HG03354 (cell line): Measurements from ENCODE around the gene LUC7L2.
"Not testable (repeated sequence)": the region's sequence is repeated elsewhere in the genome, so short reads cannot be mapped to it uniquely, and the experiment has no call there.

Experiments
- ATAC-seq: cut with Tn5 transposase; IDR thresholded peaks from one replicate; pipeline ENCODE4 v1.9.1; 2021; ENCODE audit warnings: mild to moderate bottlenecking; ENCODE audit not compliant: unreplicated experiment, poor library complexity, severe bottlenecking

Gene LUC7L2

DNA sequence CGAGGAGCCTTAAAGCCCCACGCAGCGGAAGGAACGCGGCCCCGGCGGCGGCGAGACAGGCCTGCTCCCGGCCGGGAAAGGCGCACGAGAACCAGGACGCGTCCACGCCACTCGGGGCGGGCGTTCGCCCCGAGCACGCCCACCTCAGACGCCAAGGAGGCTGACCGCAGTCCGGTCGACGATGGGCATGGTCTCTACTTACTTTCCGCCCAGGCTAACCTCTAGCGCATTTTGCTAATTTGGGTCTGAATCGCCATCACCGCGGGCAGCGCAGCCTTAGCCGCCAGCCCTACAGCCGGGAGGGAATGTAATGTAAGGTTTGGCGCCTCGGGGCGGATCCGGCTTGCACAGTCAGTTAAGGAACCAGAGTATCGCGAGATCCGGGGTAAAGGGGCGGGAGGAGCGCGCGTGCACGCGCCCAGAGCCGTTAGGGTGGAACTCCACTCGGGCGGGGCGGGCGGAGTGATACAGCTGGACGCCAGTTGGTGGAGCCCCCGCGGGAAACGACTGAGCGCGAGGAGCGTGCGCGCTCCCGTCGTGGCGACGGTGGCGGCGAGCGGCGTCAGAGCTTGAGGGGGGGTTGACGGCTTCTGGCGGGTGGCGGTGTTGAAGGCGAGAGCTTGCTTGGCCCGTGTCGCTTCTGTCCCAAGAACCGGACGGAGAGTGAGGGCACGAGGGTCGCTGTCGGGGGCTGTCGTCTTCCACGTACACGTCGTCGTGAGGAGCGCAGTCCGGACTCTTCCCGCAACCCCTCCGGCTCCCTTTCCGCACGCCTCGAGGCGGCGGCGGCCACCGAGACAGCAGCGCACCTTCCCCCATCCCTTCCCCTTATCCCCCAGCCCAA, at the start of gene LUC7L2:
Gene LUC7L2 (plus strand): TSS at position 529 of the 844 bp plus-strand sequence. CDS start 368 bp downstream, outside the sequence.
- ATAC-seq, result peak; percentile 72

GRCh38 chr7:139317939-139318505, 41.7 kb upstream of the LUC7L2 start:
- no peak for ATAC-seq

DNA sequence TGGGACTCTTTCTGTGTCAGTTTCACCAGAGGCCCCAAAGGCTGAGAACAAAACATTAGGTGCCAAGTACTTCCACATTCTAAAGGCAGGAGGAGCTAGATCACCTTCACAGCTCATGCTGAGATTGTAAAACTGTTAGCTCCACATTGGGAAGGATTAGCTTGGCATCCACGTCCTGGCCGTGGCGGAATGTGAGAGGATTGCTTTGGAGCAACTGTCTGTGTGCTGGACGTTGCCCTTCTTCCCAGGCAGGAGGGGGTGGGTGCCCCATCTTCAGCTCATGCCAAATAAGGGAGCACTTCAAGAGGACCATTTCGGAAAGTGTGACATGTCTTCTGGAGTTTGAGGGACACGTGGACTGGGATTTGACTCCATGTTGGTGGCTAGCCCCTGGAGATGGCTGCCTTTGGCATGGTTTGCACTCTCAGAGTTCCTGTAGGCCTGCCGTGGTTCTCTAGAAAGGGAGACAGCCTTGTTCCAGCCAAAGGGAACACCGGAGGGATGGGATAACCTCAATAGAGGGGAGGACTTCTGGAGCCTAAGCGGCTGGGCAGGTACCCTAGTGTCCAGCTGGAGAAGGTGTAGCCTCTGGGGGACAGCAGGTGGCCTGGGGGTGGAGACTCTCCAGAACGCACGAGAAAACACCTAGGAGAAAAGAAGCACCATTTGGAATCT, 38.5 kb upstream of the LUC7L2 start:
- no peak for ATAC-seq

- not testable (repeated sequence) for ATAC-seq
Measured at GRCh38 chr7:139324709-139325108, 35.0 kb upstream of the LUC7L2 start.

GRCh38 chr7:139328375-139328774, 31.3 kb upstream of the LUC7L2 start:
- no peak for ATAC-seq

DNA sequence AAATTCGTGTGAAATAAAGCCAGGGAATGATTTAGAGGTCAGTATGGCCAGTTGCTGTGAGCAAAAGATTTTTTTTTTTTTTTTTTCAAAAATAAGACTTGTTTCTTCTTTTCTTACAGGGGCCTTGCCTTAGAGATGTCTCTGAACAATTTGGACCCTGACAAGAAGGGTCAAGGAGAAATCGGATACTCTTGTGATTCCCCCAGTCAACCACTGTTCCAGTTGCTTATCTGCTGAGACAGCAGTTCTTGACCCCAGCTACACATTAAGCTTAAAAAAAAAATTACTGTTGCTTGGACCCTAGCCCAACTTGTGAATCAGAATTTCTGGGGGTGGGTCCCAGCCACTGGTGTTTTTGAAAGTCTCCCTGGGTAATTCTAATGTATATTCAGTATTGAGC, 30.6 kb upstream of the LUC7L2 start:
- no peak for ATAC-seq

DNA sequence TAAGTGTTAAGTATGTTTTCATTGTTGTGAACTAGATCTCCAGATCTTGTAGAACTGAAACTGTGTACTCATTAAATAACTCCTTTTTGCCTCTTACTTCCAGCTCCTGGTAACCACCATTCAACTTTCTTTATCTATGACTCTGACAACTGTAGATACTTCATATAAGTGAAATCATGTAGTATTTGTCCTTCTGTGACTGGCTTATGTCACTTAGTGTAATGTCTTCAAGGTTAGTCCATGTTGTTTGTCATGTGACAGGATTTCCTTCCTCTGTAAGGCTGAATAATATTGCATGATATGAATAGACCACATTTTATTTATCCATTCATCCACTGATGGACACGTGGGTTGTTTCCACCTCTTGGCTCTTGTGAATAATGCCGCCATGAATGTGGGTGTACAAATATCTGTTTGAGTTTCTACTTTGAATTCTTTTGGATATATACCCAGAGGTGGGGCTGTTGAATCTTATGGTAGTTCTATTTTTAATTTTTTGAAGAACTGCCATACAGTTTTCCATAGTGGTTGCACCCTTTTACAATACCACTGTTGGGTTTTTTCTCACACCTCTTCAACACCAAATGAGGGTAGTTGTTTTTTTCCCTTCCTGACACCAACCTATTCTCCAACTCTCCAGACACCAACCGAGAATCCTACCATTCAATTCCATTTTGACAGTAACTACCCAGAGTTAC, 29.2 kb upstream of the LUC7L2 start:
- no peak for ATAC-seq

- ATAC-seq, result no peak
Measured at GRCh38 chr7:139332697-139333359, 26.9 kb upstream of the LUC7L2 start.

DNA sequence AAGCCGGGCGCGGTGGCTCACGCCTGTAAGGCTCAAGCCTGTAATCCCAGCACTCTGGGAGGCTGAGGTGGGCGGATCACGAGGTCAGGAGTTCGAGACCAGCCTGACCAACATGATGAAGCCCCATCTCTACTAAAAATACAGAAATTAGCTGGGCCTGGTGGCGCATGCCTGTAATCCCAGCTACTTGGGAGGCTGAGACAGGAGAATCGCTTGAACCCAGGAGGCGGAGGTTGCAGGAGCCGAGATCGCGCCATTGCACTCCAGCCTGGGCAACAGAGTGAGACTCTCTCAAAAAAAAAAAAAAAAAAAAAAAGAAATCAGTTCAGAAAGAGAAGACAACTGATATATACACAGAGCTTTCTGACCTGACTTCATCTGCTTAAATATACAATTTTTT, 26.3 kb upstream of the LUC7L2 start:
- not testable (repeated sequence) for ATAC-seq

- ATAC-seq, result no peak
Measured at GRCh38 chr7:139334399-139335150, 25.1 kb upstream of the LUC7L2 start.

DNA sequence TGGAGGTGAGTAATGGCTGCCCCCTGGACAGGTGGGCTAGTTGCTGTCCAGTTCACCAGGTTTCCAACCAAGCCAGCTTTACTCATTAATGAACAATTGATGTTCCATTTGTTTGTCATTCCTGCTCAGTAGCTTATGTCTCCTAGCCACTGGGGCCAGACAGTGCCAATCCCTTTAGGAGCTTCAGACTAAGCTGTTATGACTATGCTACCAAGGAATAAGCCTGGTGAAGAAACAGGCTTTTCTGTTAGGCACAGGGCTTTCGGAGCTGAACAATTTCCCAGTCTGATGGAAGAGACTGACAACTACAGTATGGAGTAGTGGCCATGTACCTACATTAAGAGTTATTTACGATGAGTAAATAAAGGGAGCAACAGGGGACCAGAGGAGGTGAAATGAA, 20.7 kb upstream of the LUC7L2 start:
- no peak for ATAC-seq

- ATAC-seq, result no peak
Measured at GRCh38 chr7:139339698-139340036, 20.0 kb upstream of the LUC7L2 start.

GRCh38 chr7:139340037-139340807, 19.5 kb upstream of the LUC7L2 start:
- peak; percentile 85 for ATAC-seq

- ATAC-seq, result no peak
Measured at GRCh38 chr7:139340808-139341057, 19.0 kb upstream of the LUC7L2 start.

DNA sequence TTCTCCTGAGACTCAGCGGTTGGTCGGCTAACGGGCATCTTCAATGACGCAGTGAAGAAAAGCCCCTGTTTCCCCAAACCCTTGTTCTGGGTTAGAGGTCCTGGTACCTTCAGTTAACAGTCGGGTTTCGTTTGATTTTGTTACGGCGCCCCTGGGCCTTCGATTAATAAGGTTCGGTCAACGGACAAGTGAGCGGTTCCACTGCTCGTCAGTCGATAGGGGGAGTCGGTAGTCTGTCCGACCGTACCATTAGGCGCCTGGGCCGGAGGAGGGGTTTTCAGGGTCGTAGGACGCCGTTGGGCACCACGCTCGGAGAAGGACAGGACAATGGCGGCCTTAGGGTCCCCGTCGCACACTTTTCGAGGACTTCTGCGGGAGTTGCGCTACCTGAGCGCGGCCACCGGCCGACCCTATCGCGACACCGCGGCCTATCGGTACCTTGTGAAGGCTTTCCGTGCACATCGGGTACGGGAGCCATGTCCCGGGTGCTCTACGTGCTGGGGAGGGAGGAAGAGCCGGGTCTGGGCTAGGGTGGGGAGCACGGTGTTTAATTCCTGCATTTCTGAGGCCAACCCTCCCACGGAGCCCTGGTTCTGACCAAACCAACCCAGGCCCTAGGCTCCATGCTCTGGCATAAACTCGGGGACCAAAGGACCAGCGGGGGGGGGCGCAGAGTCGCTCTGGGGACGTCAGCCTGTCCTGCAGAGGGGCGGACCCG, 18.5 kb upstream of the LUC7L2 start, which contains the start of gene FMC1:
Gene FMC1 (plus strand): TSS at position 280 of the 718 bp plus-strand sequence. CDS start 48 bp downstream, at position 328.
- ATAC-seq, result peak; percentile 51

- ATAC-seq, result no peak
Measured at GRCh38 chr7:139341776-139342226, 17.9 kb upstream of the LUC7L2 start.

DNA sequence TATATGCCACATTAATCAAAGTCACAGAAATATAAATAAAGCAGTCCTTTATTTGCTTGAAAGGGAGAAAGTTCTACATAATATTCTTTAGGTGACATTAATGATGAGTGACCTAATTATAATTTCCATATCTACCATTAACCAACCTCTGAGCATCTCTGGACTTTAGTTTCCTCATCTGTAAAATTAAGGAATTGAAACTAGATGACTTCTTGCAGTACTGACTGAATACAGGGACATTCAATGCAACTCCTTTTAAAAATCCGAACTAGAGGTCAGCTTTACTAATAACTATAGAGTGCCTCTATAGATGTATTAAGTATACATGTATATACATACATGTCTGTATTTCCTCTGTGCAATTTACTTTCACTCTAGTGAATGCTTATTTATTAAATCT, 14.7 kb upstream of the LUC7L2 start:
- no peak for ATAC-seq

- no peak for ATAC-seq
Measured at GRCh38 chr7:139351027-139351426, 8.7 kb upstream of the LUC7L2 start.
